LNCAP (cell line): Measurements from ENCODE around the gene RPL27.

Experiments used
- TF ChIP-seq, protein P1 (sequence below): fragments of 450-650 bp; IDR thresholded peaks from 2 replicates; pipeline ENCODE4 v1.5.1; 2017; ENCODE audit warnings: mild to moderate bottlenecking

RPL27 gene

DNA sequence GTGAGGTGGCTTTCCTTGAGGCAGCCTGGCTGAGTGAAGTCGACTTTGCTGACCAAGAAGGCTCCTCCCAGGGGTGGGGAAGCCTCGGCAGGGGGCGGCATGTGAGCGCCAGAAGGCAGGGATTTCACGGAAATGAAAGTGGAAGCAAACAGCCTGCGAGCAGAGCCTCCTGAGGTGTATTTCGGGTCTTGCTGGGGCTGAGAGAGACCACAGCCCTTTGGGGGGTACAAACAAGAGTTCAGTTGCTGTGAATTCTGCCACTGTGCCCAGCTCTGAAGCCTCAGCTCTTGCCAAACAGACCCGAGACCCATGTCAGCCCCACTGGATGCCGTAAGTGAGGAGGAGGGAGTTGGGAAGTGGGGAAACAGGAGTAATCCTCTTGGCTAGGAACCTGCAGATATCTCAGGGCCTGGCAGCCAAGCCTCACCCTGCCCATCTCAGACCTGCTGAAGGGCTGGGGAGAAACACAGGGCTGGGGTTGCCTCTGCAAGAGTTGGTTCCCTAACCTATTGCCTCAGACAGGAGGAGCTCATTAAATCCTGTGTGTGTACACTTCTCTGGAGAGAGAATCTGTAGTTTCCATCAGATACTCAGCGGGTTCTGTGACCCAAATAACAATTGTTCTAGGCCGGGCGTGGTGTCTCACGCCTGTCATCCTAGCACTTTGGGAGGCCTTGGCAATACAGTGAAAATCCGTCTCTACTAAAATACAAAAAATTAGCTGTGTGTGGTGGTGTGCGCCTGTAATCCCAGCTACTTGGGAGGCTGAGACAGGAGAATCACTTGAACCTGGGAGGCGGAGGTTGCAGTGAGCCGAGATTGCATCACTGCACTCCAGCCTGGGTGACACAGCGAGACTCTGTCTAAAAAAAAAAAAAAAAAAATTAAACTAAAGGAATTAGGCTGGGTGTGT lies 8.7 kb downstream of the RPL27 start, which contains the start of gene IFI35:
Gene IFI35 (plus strand): TSS at position 146 of the 913 bp plus-strand sequence. CDS start 164 bp downstream, at position 310.
- TF ChIP-seq, protein P1, sequence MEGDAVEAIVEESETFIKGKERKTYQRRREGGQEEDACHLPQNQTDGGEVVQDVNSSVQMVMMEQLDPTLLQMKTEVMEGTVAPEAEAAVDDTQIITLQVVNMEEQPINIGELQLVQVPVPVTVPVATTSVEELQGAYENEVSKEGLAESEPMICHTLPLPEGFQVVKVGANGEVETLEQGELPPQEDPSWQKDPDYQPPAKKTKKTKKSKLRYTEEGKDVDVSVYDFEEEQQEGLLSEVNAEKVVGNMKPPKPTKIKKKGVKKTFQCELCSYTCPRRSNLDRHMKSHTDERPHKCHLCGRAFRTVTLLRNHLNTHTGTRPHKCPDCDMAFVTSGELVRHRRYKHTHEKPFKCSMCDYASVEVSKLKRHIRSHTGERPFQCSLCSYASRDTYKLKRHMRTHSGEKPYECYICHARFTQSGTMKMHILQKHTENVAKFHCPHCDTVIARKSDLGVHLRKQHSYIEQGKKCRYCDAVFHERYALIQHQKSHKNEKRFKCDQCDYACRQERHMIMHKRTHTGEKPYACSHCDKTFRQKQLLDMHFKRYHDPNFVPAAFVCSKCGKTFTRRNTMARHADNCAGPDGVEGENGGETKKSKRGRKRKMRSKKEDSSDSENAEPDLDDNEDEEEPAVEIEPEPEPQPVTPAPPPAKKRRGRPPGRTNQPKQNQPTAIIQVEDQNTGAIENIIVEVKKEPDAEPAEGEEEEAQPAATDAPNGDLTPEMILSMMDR = no peak; the same call in 1 of the 2 replicates

DNA sequence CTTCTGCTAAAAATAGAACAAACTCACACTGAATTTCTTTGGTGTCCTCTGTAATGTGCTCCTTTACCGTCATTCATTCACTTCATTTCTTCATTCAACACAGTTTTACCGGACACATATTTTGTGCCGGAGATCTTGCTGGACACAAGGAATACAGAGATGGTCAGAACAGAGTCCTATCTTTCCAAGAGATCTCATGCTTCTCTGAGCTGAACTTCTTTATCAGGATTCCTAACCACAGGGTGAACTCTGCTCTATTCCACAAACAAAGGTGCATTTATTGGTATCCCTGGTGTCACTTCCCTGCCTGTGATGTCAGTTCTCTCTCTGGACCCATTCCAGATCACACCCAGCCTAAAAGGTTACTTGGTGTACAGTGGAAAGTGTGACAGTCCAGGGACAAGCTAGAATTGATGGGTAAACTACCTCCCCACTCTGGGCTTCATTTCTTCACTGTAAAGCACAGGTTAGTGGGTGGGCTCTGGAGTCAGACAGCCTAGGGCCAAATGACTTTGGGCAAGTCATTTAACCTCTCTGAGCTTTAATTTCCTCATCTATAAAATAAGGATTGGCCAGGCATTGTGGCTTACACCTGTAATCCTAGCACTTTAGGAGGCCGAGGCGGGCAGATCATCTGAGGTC lies 12.6 kb downstream of the RPL27 start:
- TF ChIP-seq, protein P1 = no peak

DNA sequence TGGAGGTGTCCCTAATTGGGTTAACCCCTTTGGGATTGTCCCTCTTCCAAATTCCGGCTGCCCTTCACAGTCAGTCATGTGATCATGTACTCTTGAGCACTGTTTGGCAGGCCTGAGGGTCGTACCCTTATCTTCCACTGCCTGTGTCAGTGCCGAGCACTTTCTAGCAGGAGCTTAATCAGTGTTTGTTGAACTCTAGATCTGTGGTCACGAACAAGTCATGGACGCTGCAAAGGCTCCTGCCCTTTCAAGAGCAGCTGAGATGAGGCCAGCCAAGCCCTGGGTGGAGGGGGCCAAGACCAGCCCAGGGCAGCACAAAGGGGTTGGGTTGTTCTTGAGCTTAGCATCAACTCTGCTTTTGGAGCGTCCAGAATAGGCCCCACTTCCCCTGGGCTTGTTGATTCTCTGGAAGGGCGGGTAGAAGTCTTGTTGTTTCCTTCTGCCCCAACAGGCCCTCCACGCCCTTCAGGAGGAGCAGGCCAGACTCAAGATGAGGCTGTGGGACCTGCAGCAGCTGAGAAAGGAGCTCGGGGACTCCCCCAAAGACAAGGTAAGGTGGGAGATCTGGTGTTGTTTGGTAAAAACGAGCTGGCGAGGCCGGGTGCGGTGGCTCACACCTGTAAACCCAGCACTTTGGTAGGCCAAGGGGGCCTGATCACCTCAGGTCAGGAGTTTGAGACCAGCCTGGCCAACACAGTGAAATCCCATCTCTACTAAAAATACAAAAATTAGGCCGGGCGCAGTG lies 13.7 kb downstream of the RPL27 start:
- TF ChIP-seq, protein P1 = no peak

DNA sequence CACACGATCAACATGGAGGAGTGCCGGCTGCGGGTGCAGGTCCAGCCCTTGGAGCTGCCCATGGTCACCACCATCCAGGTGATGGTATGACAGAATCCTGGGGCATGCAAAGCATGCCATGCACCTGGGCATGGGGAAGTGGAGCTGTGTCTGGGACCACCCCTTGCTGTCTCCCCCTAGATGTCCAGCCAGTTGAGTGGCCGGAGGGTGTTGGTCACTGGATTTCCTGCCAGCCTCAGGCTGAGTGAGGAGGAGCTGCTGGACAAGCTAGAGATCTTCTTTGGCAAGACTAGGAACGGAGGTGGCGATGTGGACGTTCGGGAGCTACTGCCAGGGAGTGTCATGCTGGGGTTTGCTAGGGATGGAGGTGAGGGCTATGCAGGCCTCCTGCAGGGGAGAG lies 15.1 kb downstream of the RPL27 start:
- TF ChIP-seq, protein P1 = no peak

DNA sequence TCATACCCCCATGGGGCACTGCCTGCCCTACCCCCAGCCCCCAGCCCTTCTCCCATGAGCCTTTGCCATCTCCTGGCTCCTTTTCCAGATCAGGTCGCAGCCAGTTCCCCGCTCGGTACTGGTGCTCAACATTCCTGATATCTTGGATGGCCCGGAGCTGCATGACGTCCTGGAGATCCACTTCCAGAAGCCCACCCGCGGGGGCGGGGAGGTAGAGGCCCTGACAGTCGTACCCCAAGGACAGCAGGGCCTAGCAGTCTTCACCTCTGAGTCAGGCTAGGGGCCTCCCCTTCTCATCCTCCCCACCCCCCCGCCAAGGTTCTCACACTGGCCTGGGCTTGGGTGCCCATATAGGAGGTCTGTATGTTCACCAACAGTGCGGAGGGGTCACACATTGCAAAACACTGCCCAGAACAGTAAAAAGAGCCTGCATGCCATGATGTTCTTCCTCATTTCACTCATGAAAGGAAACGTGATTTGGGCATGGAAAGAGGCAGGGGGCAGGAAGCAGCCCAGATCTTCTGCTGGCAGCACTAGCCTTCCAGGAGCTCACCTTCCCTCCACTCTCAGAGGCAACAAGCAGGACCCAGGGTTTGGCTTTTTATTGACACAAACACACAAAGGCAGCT lies 15.9 kb downstream of the RPL27 start:
- TF ChIP-seq, protein P1 = no peak

DNA sequence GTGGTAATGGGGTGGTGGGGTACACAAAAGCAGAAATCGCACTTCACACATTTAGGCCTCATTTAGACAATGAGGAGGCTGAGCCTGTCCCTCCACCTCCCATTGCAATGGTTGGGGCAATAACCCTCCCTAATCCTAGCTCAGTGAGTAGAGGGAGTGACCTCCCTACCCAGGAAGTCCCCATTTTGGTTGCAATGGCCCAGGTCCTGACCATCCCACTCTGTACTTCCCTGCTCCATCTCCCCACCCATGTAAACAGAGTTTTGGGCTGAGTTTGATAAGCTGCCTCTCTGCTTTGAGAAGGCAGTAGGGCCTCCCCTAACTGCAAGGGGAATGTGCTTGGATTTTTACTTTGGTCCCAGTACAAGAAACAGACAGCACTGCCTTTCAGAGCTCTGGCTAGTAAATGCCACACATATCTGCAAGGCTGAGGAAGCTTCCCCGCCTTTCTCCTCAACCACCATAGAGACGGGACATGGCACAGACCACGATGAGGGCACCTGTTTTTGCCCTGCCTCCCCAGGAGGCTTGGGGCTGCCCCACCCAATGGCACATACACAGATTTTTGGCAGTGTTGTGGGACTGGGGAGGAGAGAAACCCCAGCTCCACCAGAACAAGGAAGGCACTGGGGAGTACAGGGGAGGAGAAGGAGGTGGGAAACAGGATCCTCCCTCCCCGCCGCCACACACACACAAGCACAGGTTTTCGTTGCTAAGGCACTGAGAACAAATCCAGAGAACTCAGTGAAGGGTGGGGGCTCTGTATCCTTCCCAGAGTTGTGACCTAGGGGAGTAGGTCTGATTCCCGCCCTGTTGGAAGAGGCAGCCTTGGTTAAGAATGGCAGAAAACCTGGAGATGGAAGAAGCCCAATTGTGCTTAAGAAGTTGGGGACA lies 16.7 kb downstream of the RPL27 start:
- TF ChIP-seq, protein P1 = no peak
